Liver (tissue), 9 donors: ENCODE measurements around the gene SLC25A34. TPM values are rescaled to one million over a fixed set of nuclear protein-coding genes. Genes with fewer than 3 reads are reported as not detected.

Source experiments
- DNase-seq: peaks from one replicate; pipeline ENCODE4 v3.0.0-alpha.2; 2017; ENCODE audit warnings: low spot score
- H3K27ac ChIP-seq, 2 donors: one replicate each; pipeline ENCODE4 v1.7.0; 2013; ENCODE audit warnings: inconsistent platforms in 2 of 2, low read length in 2 of 2, control low read depth in 1 of 2, low read depth in 1 of 2, mild to moderate bottlenecking in 1 of 2
- H3K27me3 ChIP-seq, 4 donors: one replicate each; pipeline versions ENCODE4 v1.6.1 to v1.7.0; 2013; ENCODE audit warnings: low read length in 3 of 4, inconsistent platforms in 1 of 4, mild to moderate bottlenecking in 1 of 4, moderate library complexity in 1 of 4; ENCODE audit not compliant: control insufficient read depth in 4 of 4, insufficient read depth in 4 of 4
- H3K36me3 ChIP-seq, 4 donors: one replicate each; pipeline versions ENCODE4 v1.6.1 to v1.7.0; 2013; ENCODE audit warnings: low read length in 3 of 4, mild to moderate bottlenecking in 3 of 4, low read depth in 1 of 4, moderate library complexity in 1 of 4; ENCODE audit not compliant: control insufficient read depth in 4 of 4, insufficient read depth in 3 of 4
- H3K4me1 ChIP-seq, 4 donors: one replicate each; pipeline versions ENCODE4 v1.6.1 to v1.7.0; 2013; ENCODE audit warnings: low read length in 3 of 4, mild to moderate bottlenecking in 3 of 4, moderate library complexity in 1 of 4; ENCODE audit not compliant: control insufficient read depth in 4 of 4, insufficient read depth in 4 of 4
- H3K4me3 ChIP-seq, 3 donors: one replicate each; pipeline versions ENCODE4 v1.6.1 to v1.7.0; 2013; ENCODE audit warnings: low read length in 3 of 3, control low read depth in 1 of 3, low read depth in 1 of 3, mild to moderate bottlenecking in 1 of 3
- H3K9ac ChIP-seq, 2 donors: one replicate each; pipeline ENCODE4 v1.7.0; 2013; ENCODE audit warnings: low read length in 2 of 2, mild to moderate bottlenecking in 2 of 2, moderate library complexity in 2 of 2, control low read depth in 1 of 2, low read depth in 1 of 2
- H3K9me3 ChIP-seq, 4 donors: one replicate each; pipeline versions ENCODE4 v1.6.1 to v1.7.0; 2013; ENCODE audit warnings: low read length in 3 of 4; ENCODE audit not compliant: control insufficient read depth in 4 of 4
- EGR1 ChIP-seq, 2 donors: IDR thresholded peaks; 2 replicates each; pipeline ENCODE4 v1.6.1; 2016 to 2018; ENCODE audit warnings: antibody characterized with exemption in 2 of 2, low read depth in 2 of 2
- FOXA1 ChIP-seq: IDR thresholded peaks from 2 replicates; pipeline ENCODE4 v1.6.1; 2016; ENCODE audit warnings: antibody characterized with exemption
- FOXA2 ChIP-seq: IDR thresholded peaks from 2 replicates; pipeline ENCODE4 v1.6.1; 2016; ENCODE audit warnings: antibody characterized with exemption
- GABPA ChIP-seq, 2 donors: IDR thresholded peaks in 1 of 2; conservative IDR thresholded peaks in 1 of 2; 2 replicates each; pipeline ENCODE4 v1.6.1; 2016; ENCODE audit warnings: antibody characterized with exemption in 2 of 2, mild to moderate bottlenecking in 1 of 2, moderate library complexity in 1 of 2
- HNF4A ChIP-seq, 2 donors: conservative IDR thresholded peaks; 2 replicates each; pipeline ENCODE4 v1.6.1; 2016; ENCODE audit warnings: antibody characterized with exemption in 2 of 2, mild to moderate bottlenecking in 2 of 2
- HNF4G ChIP-seq: IDR thresholded peaks from 2 replicates; pipeline ENCODE4 v1.6.1; 2016; ENCODE audit warnings: antibody characterized with exemption
- JUND ChIP-seq, 2 donors: IDR thresholded peaks; 2 replicates each; pipeline ENCODE4 v1.6.1; 2016; ENCODE audit warnings: antibody characterized with exemption in 2 of 2
- MAX ChIP-seq: IDR thresholded peaks from 2 replicates; pipeline ENCODE4 v1.6.1; 2016; ENCODE audit warnings: antibody characterized with exemption
- NR2F2 ChIP-seq: IDR thresholded peaks from 2 replicates; pipeline ENCODE4 v1.6.1; 2016; ENCODE audit warnings: antibody characterized with exemption
- RAD21 ChIP-seq, 2 donors: IDR thresholded peaks; 2 replicates each; pipeline ENCODE4 v1.6.1; 2016; ENCODE audit warnings: antibody characterized with exemption in 2 of 2, mild to moderate bottlenecking in 2 of 2
- REST ChIP-seq: IDR thresholded peaks from 2 replicates; pipeline ENCODE4 v1.6.1; 2016; ENCODE audit warnings: antibody characterized with exemption, mild to moderate bottlenecking
- RXRA ChIP-seq, 2 donors: IDR thresholded peaks; 2 replicates each; pipeline ENCODE4 v1.6.1; 2017 to 2018; ENCODE audit warnings: antibody characterized with exemption in 2 of 2, mild to moderate bottlenecking in 1 of 2
- SP1 ChIP-seq: IDR thresholded peaks from 2 replicates; pipeline ENCODE4 v1.6.1; 2018; ENCODE audit warnings: antibody characterized with exemption, mild to moderate bottlenecking
- TAF1 ChIP-seq: conservative IDR thresholded peaks from 2 replicates; pipeline ENCODE4 v1.6.1; 2016; ENCODE audit warnings: antibody characterized with exemption, mild to moderate bottlenecking
- YY1 ChIP-seq: IDR thresholded peaks from 2 replicates; pipeline ENCODE4 v1.6.1; 2016; ENCODE audit warnings: antibody characterized with exemption, mild to moderate bottlenecking
- WGBS: extraction: QIAGEN DNeasy Blood & Tissue Kit; methylation state at CpG from one replicate; pipeline ENCODE4 v1.1.7; 2013; 5-methylcytosine and 5-hydroxymethylcytosine counted together
- polyA plus RNA-seq, 2 donors: library from polyadenylated mRNA; stranded (reverse) in 1 of 2; unstranded in 1 of 2; fragments of 200-250 nt in 1 of 2; fragments of >200 nt in 1 of 2; fragmentation: Nextera tagmentation in 1 of 2; extraction: Ambion mirVana in 1 of 2; gene quantifications; one replicate each; pipeline versions ENCODE4 v1.2.1 to v1.2.3, GENCODE V29; 2013 to 2015
- total RNA-seq, 2 donors: library from RNA; depleted of rRNA; stranded (reverse); fragments of >200 nt; gene quantifications; one replicate each; pipeline ENCODE4 v1.2.3, GENCODE V29; 2014
- TF ChIP-seq, protein P1 (sequence below): fragments of 150-350 bp; IDR thresholded peaks from 2 replicates; pipeline ENCODE4 v1.5.1; 2017; ENCODE audit warnings: improper control_type of control experiment, low read depth, low read length; ENCODE audit not compliant: missing input control
- TF ChIP-seq, protein P2 (sequence below): IDR thresholded peaks from 2 replicates; pipeline ENCODE4 v1.6.1; 2016; ENCODE audit warnings: antibody characterized with exemption
- TF ChIP-seq, protein P3 (sequence below): IDR thresholded peaks from 2 replicates; pipeline ENCODE4 v1.6.1; 2016; ENCODE audit warnings: antibody characterized with exemption
- donor health status: healthy.
- donor health status: healthy.
- donor health status: healthy.
- donor health status: healthy.
- donor health status: healthy.

SLC25A34 gene
- total and polyA plus RNA-seq, 4 donors: 0.79 to 7.3 (median 2.4) TPM

DNA sequence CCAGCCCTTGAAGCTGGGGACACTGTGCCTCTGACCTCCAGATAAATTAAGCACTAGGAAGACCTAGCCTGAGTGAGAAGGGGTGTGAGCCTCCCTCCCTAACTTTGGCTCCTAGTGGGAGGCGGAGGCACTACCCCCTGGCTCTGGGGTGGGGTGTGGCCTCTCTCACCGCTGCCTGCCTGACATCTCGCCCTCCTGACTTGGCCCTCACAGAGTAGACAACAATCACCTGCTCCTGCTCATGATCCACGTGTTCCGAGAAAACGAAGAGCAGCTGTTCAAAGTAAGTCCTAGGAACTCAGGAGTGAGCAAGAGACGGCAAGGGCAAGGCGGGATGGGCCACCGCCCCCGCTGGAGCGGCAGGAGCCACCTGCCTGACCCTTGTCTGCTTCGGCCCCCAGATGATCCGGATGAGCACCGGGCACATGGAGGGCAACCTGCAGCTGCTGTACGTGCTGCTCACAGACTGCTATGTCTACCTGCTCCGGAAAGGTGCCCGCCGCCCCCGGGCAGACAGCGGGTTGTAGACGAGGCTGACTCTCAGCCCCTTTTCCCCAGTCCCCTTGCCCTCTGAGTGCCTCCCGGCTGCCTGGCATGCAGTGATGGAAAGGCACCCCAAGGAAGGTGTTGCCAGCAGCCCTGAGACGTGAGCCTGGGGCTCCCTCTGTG, 8.1 kb upstream of the SLC25A34 start:
- TF ChIP-seq, protein P1, sequence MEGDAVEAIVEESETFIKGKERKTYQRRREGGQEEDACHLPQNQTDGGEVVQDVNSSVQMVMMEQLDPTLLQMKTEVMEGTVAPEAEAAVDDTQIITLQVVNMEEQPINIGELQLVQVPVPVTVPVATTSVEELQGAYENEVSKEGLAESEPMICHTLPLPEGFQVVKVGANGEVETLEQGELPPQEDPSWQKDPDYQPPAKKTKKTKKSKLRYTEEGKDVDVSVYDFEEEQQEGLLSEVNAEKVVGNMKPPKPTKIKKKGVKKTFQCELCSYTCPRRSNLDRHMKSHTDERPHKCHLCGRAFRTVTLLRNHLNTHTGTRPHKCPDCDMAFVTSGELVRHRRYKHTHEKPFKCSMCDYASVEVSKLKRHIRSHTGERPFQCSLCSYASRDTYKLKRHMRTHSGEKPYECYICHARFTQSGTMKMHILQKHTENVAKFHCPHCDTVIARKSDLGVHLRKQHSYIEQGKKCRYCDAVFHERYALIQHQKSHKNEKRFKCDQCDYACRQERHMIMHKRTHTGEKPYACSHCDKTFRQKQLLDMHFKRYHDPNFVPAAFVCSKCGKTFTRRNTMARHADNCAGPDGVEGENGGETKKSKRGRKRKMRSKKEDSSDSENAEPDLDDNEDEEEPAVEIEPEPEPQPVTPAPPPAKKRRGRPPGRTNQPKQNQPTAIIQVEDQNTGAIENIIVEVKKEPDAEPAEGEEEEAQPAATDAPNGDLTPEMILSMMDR: no peak
- TF ChIP-seq NR2F2 (no peak), RXRA (IDR thresholded peaks at IDR 0.05) (no peak), HNF4G (no peak), FOXA1 (no peak), EGR1 (IDR thresholded peaks at IDR 0.05; ENCODE audit: low read depth in 2 of 2) (no peak), GABPA (IDR thresholded peaks at IDR 0.05 in 1 of 2, conservative IDR thresholded peaks at IDR 0.05 in 1 of 2) (no peak), FOXA2 (no peak), RAD21 (IDR thresholded peaks at IDR 0.05) (no peak), MAX (no peak), REST (no peak), TAF1 (no peak), HNF4A (conservative IDR thresholded peaks at IDR 0.05) (no peak), YY1 (no peak), JUND (IDR thresholded peaks at IDR 0.05) (no peak), SP1 (no peak)
- TF ChIP-seq, protein P2, sequence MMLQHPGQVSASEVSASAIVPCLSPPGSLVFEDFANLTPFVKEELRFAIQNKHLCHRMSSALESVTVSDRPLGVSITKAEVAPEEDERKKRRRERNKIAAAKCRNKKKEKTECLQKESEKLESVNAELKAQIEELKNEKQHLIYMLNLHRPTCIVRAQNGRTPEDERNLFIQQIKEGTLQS: no peak
- TF ChIP-seq, protein P3, sequence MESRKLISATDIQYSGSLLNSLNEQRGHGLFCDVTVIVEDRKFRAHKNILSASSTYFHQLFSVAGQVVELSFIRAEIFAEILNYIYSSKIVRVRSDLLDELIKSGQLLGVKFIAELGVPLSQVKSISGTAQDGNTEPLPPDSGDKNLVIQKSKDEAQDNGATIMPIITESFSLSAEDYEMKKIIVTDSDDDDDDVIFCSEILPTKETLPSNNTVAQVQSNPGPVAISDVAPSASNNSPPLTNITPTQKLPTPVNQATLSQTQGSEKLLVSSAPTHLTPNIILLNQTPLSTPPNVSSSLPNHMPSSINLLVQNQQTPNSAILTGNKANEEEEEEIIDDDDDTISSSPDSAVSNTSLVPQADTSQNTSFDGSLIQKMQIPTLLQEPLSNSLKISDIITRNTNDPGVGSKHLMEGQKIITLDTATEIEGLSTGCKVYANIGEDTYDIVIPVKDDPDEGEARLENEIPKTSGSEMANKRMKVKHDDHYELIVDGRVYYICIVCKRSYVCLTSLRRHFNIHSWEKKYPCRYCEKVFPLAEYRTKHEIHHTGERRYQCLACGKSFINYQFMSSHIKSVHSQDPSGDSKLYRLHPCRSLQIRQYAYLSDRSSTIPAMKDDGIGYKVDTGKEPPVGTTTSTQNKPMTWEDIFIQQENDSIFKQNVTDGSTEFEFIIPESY: no peak
- no peak for DNase-seq
- Histone ChIP-seq H3K9ac (no peak overlapping the region), H3K27ac (no peak overlapping the region), H3K9me3 (no peaks in the 10 kb centered on the region), H3K36me3 (peaks cover 25 to 64% (median 34%) of the 10 kb centered on the region in 4 donors), H3K27me3 (no peaks in the 10 kb centered on the region), H3K4me1 (peaks cover 0 to 5% (median 0%) of the 10 kb centered on the region in 4 donors), H3K4me3 (no peak overlapping the region)
- 97% methylated on average over 23 of the region's 23 CpGs for WGBS
